Stimulated activated CD8-positive, alpha-beta memory T cell treated with anti-CD3 and anti-CD28 coated beads, Interleukin-12 subunit alpha, Interleukin-12 subunit beta, amount 100 ng/mL, for 24 hours (primary cell): ENCODE measurements around the gene PRRX2.
"Not testable (repeated sequence)": the region's sequence is repeated elsewhere in the genome, so short reads cannot be mapped to it uniquely, and the experiment has no call there.

Experiments used
- DNase-seq: peaks from one replicate; pipeline ENCODE4 v3.0.0-alpha.2; 2020; ENCODE audit errors: extremely low read depth

Gene PRRX2

DNA sequence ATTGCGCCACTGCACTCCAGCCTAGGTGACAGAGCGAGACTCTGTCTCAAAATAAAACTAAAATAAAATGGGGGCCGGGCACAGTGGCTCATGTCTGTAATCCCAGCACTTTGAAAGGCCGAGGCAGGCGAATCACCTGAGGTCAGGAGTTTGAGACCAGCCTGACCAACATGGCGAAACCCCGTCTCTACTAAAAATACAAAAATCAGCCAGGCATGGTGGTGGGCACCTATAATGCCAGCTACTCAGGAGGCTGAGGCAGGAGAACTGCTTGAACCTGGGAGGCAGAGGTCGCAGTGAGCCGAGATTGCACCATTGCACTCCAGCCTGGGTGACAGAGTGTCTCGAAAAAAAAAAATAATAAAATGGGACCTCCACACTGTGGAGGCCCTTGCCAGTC is 29.1 kb upstream of the PRRX2 start:
- not testable (repeated sequence) for DNase-seq

DNA sequence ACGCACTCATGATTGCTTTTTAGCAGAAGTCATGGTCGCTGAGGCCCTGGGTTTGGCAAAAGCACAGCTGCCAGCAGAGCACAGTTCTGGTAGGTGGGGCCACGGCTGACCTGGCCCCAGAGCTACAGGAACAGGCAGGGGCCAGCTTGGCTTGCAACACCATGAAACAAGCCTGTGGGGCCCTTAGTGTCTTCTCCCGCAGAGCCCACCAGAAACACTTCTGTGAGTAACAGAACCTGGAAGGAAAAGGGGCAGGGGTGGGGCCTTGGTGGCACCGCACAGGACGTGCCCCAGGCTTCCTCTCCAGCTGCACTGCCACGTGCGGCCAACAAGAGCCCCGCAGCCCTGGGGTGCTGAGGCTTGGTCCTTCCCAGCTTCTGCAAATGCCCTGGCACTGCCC is 28.3 kb upstream of the PRRX2 start:
- no peak for DNase-seq

DNA sequence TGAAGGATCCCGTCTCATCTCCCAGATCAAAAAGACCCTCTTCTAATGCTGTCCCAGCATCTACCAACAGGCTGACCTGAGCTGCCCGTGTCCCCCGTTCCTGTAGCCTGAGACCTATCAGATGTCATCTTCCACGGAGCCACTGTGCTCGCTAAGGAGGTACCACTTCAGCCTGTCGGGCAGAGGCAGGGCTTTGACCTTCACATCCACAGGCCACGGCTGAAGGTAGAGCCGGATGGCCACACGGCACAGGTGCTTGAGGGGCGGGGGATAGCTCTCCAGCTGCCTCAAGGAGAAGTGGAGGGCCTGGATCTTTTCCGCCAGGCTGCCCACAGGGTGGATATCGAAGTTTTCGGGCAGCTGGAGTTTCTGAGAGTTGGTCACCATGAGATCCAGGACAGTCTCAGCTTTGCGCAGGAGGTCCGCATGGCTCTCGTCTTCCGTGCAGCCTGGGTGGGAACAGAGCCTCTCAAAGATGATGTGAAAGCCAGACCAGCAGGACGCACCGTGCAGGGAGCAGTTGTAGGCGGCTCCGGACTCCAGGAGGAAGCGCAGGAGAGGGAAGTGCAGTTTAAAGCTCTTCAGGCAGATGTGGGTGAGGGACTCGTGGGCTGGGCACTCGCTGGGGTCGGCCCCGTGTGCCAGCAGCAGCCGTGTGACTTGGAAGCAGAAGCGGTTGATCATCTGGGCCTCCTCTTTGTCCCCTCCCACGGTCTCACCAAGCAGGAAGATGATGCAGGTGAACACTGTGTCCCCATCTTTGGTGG is 27.6 kb upstream of the PRRX2 start:
- DNase-seq, result no peak

DNA sequence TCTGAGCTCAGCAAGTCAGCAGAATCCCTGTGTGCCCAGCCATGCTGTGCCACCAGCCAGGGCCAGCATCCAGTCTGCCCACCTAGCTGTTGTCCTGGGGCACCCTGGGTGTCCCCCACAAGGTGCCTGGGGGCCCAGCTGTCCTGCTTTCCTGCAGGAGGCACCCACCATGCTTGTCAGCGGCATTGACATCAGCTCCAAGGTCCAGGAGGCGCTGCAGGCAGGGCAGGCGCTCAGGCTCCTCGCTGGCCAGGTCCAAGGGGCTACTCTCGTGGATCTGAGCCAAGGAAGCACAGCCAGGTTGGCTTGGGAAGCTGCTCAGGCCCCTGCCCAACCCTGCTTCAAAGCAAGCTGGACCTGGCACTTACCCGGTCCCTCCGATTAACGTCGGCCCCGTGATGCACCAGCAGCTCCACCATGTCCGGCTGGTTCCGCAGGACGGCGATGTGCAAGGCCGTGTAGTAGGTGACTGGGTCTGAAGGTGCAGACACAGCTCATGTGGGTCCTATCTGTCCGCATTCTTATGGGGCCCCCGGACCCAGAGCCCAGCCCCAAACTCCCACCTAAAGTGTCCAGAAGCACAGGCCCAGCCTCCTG is 26.3 kb upstream of the PRRX2 start:
- DNase-seq, result no peak

DNA sequence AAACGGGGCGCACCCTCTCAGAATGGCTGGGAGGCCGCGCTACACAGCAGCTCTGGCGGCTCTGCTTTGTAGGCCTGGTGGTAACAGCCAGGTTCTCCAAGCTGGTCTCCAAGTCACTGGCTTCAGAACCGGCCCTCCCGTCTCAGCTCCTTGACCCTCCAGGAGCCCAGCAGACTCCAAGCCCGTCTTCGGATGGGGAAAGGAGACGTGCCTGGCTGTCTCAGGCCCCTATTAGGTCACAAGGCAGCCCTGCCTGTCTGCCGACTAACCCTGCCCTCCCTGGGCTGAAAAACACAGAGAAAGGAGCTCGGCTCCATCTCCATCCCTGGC is 25.7 kb upstream of the PRRX2 start:
- no peak for DNase-seq

DNA sequence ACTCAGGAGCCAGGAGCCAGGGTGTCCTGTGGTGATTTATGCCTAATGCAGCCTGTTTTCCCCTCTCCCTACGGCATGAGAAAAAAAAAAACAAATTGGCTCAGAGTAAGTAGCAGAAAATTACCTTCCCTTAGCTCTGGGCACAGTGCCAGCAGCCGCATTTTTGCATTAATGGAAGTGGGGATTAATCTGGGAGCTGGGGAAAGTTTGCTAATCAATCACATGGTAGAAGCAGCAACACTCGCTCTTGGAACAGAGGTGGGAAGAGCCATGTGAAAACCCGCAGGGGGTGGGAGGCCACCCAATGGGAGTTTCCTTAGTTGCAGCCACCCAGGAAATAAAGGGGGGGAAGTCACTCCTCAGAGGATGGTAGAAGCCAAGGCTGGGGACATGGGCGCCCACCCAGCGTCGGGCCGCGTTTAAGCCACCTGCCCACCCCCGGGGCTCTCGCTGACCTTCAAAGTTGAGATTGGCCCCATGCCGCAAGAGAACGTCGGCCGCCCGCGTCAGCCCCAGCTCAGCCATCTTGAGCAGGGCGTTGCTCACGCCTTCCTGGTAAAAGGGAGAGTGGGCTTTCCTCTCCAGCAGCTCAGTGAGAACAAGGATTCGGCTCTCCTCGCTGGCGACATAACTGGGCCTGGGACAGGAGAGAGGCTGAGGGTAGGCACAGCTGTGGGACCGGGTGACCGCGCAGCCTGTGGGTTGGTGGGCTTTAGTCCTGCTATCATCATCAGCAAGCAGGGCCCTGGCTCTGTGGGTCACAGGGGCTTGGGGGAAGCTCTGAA is 25.2 kb upstream of the PRRX2 start:
- no peak for DNase-seq

DNA sequence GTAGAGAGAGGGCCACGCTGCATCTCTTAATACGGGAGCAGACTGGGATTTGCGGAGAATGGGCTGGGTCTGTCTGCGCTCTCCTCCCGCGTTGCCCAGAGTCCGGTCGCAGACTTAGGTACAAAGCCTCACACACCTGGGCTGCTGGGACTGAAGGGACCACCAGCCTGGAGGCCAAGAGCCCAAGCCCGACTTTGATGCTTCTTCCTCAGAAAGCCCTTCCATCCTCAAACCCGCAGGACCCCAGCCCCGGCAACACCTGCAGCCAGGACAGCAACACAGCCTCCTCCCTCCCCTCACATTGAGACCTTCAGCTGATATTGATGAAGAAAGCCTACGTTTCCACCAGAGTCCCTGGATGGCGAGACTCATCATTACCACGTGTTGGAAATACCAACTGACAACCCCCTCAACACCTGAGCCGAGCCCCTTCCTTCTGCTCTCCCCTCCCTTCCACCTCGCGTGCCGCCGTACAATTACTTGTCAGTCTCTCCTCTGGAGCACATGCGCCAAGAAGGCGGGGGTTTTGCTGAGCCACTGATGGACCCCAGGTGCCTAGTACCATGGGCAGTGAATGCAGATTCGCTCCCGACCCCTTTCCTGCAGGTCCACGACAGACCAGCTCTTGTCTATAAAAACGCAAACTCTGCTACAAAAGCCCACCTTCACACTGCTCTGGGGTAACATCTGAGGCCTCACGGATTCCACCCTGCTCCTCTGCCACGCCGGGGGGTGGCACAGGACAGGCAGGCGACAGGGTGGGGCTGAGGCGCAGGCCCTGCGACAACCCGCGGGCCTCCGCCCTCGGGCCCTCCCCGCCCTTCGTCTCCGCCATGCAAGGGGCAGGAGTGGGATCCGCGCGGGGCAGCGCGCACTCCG is 24.3 kb upstream of the PRRX2 start:
- no peak for DNase-seq

DNA sequence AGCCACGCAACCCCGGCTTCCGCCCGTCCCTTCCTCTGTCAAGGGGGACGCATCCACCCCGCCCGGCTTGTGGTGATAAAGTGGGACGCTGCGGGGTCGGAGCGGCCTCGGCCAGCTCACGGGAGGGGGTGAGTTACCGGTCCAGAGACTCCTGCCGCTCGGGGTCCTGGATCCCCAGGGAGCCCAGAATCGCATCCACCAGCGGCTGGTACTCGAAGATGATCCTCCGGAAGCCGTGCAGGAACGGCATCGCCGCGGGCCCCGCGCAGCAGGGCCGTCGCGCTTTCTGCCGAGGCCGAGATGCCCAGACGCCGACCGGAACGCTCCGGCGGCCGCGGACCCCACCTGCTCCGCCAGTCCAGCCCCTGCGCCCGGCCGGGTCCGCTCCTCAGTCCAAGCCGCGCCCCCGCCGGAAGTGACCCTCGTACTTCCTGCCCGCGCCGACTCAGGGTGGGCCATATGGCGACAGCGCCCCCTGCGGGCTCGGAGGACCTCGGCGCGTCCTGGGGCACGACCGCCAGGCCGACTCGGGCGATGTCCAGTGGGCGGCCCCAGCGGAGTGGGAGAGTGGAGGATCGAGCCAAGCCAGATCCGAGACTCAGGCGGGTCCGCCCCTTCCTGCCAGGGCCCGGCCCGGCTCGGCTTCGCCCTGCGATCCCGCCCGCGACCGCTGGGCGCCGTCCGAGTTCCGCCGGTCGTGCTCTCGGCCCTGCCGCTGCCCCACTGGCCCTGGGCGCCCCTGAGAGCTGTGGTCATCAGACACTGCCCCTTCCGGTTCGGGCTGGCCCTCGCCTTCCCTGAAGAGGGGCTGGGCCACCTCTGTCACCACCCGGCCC is 23.5 kb upstream of the PRRX2 start, which contains the start of gene ASB6:
Gene ASB6, minus strand, starts transcription at position 402 of the 836 bp plus-strand sequence. Its CDS starts 152 bp downstream, at position 250.
- DNase-seq, result peak; percentile 90

DNA sequence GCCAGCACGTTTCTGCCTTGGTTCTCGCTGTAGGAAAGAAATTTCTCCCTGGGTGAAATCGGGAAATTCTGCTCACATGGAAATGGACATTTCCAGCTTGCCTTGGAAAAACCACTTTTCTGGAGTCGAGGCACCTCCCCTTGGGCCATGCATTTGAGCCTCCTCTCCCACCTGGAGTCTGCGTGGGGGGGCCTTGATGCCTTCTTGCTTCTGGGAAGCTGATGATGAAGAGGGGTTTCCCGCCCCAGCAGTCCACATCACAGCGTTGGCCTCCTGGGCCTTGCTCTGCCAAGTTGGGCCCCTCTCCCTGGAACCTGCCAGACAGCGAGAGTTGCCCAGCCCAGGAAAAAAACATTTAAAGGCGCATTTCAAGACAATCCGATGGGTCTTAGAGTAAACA is 21.7 kb upstream of the PRRX2 start:
- DNase-seq, result no peak

DNA sequence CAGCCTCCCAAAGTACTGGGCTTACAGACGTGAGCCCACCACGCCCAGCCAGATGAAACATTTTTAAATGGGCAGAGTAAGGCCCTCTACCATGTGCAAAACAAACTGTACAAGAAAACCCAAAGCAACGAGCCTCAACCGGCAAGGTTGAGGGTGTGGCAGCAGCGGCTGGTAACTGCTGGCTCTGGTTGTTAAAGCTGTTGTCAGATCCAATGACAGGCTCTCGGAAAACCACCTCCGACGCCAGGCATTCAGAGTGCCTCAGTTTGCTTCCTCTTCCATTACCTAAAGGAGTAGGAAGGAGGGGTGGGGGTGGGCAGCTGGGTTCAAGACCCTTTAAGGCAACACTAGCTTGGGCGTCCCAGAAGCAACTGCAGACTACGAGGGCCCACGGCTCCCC is 21.1 kb upstream of the PRRX2 start:
- DNase-seq, result no peak

DNA sequence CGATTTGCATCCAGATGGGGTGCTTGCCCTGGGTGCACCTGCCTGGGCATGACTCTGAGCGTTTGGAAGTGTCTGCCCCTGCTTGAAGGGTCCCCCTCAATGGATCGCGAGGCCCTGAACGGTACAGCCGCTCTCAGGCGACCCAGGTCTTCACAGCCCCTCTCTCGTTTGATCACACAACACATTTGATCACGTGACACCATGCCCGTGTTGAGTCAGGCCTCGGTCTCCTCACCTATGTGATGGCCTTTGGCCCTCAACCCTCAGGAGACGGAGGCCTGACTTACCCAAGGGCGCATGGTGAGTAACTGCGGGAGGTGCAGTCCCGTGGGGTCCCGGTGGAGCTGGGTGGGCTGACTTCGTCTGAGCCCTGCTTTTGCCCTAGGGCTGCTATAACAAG is 20.5 kb upstream of the PRRX2 start:
- no peak for DNase-seq

DNA sequence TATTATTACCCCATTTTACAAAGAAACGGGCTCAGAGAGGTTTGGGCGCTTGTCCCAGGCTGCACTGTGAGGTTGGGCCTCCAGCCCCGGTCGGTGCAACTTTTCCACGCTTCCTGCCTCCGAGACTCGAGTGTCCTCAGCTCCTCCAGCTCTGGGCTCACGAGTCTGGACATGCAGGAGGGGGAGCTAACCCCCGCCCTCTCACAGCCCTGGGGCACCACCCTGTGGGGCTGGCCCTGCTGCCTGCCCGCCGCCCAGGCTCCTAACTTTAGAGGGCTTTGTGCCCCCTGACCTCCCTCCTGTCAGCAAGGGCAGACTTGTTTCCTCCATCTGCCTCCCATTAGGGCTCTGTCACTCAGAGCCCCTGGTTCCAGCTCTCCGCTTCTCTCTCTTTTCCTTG is 19.2 kb upstream of the PRRX2 start:
- no peak for DNase-seq

DNA sequence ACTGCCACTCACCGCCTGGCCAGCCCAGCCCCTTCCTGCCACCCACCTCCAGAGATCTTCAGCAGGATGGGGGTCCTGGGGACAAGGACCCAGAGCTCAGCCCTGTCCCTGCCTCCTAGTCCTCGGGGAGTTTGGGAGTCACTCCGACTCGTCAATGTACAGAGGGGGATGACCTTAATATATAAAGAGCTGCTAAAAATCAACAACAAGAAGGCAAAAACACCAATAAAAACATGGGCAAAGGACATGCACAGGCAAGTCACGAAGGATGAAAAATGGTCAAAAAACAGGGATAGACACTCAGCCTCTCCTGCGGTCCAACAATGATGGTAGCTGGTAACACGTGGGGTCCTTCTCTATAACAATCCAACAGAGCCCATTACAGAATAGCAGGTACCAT is 18.8 kb upstream of the PRRX2 start:
- DNase-seq, result no peak

DNA sequence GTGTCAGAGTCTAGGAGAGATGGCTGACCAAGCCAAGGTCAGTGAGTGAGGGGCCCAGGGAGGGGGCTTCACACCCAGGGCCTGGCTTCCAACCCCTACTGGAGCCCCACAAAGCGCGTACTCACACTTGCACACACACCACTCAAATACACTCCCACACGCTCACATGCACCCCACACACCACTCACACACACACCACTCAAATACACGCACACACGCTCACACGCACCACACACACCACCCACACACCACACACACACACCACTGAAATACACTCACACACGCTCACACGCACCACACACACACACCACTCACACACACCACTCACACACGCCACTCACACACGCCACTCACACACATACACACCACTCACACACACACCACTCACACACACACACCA is 17.8 kb upstream of the PRRX2 start:
- DNase-seq, result no peak

DNA sequence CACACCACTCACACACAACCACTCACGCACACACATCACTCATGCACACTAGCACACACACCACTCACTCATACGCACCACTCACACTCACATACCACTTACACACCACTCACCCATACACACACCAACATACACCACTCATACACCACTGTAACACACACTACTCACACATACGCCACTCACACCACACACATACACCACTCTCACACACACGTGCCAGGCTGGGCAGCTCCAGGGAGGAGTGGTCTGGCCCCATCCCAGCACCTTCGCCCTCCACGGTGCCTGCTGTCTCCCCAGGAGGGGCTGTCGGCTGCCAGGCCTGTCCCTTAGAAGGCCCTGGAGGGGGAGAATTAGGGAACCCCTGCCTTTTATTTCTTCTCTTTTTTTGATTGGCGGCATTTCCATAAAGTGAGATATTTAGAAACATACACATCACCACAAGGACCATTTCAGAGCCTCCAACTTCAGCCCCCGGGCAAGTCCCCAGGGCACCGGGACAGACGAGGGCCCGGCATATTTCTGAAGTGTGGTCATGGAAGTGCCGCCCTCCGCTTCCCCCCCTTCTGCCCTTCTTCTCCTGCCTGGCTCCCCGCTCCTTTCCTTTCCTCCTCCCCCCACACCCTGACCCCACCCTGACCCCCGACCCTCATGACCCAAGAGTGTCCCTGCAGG is 17.2 kb upstream of the PRRX2 start:
- no peak for DNase-seq

DNA sequence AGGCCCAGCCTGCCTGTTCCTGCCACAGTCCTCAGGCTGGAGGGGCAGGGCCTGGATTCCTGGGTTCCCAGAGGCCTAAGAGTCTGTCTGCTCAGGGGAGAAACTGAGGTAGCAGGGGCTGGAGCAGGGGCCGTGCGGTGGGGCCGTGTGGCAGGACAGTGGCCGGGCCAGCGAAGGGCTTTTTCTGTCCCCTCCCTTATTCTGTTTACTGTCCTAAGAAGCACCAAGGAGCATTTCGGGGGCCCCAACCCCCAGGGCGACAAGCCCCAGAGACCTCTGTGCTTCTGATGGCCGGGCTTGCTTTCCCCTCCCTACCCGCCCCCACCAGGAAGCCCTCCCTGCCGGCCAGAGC is 16.7 kb upstream of the PRRX2 start:
- DNase-seq, result no peak

DNA sequence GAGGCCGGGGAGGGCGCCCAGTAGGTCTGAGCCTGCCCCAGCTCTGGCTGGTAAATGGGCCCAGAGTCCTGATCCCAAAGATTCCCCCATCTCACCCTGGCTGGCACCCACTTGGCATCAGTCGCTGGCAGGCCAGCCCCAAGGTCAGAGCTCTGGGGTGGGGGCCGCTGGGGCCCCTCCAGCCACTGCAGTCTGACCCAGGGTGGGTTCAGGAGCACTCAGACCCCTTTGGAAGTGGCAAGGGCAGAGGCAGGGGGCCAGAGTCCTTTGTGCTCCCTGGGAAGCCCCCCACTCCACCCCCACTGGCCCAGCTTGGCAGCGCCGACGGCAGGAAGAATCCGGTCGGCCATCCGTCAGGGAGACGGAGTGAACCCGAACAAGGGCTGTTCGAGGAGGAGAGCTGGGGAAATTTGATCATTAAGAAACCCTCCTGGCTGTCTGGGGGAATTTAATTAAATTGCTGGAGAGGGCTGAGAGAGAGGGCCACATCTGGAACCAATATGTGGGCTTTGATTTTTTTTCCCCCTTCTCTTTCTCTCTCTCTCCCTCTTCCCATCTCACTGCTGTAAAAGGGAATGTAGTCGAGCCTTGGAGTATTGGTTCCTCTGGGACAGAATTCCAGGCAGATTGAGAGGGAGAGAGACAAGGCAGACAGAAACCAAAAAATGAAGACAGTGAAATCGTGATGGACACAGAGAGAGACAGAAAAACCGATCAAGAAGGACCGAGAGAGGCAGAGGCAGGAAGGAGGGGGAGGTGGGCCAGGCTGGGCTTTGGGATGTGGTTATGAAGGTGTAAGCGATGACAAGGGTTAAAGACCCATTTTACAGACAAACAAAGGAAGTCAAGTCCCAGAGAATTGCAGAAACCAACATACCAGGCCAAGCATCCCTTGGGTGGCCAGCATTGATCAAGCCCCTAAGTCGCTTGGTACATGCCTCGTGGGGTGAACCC is 15.4 kb upstream of the PRRX2 start:
- no peak for DNase-seq

DNA sequence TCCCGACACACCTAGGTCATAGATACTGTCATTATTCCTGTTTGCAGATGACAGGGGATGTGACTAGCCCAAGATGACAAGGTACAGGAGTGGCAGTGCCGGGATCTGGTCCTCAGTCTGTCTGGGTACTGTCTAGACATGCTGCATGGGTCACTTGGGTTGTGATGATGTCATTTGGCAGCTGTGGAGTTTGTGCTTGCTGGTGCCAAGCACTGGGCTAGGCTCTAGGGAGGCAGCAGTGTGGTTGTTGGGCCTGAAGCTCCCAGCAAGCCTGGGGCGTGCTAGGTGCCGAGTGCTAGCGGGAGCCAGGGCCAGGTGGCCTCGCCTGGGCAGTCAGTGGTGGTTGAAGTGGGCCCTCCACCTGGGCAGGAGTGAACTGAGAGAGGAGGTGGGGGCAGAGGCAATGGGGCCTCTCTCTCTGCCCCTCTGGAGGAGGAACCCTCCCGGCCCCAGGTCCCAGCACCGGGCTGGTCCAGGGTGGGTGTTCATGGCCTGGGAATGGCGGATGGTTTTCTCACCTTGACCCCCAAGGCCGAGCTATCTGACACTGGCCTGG is 14.7 kb upstream of the PRRX2 start:
- no peak for DNase-seq
